SK-N-MC (cell line): ENCODE data around the gene NUTM2A.
"Not testable (repeated sequence)": the region's sequence is repeated elsewhere in the genome, so short reads cannot be mapped to it uniquely, and the experiment has no call there.

Experiments
- EZH2 ChIP-seq: fragments of 200-600 bp; sonication (generic); IDR thresholded peaks from one replicate; pipeline ENCODE4 v1.6.1; 2017; ENCODE audit warnings: antibody characterized with exemption
- POLR2AphosphoS5 ChIP-seq: IDR thresholded peaks from 2 replicates; pipeline ENCODE4 v1.6.1; 2012; ENCODE audit warnings: mild to moderate bottlenecking, low read depth, low read length, borderline replicate concordance

GRCh38 chr10:87187573-87187972 lies 37.7 kb upstream of the NUTM2A start:
- not testable (repeated sequence) for TF ChIP-seq EZH2, POLR2AphosphoS5
